GM23248 (cell line): ENCODE data around the gene AP2A2.

ENCODE experiments used
- EZH2 ChIP-seq: fragments of 200-600 bp; sonication (generic); IDR thresholded peaks from 2 replicates; pipeline ENCODE4 v1.6.1; 2018; ENCODE audit warnings: antibody characterized with exemption, mild to moderate bottlenecking; ENCODE audit not compliant: insufficient read depth, poor library complexity, severe bottlenecking
- EZH2phosphoT487 ChIP-seq: fragments of 200-600 bp; sonication (generic); IDR thresholded peaks from 2 replicates; pipeline ENCODE4 v1.6.1; 2018; ENCODE audit warnings: antibody characterized with exemption, moderate library complexity, mild to moderate bottlenecking, low read depth; ENCODE audit not compliant: insufficient read depth

- TF ChIP-seq EZH2 (no peak), EZH2phosphoT487 (no peak)
These were observed 10.7 kb upstream of the AP2A2 start for GRCh38 chr11:914747-915501.
